Measurements from ENCODE around the gene FARP1. TPM values are rescaled to one million over a fixed set of nuclear protein-coding genes. Genes with fewer than 3 reads are reported as not detected.

The FARP1 gene
- total RNA-seq, 1 experiment from 2014 or later, result not detected

- H3K27me3 ChIP-seq (ENCODE audit: low read length), result no peaks in the 10 kb centered on the region
- H3K27ac ChIP-seq (ENCODE audit: low read length), result no peak overlapping the region
- H3K79me2 ChIP-seq (ENCODE audit: low read length), result no peaks in the 10 kb centered on the region
- H3K4me1 ChIP-seq (ENCODE audit: low read length), result no peaks in the 10 kb centered on the region
- H3K36me3 ChIP-seq (ENCODE audit: insufficient read depth, low read length), result no peaks in the 10 kb centered on the region
- H2AFZ ChIP-seq (ENCODE audit: low read length), result no peak overlapping the region
- no peaks in the 10 kb centered on the region for H3K9me3 ChIP-seq (ENCODE audit: low read length)
- DNase-seq, result no peak
- no peak overlapping the region for H3K4me2 ChIP-seq (ENCODE audit: low read depth, low read length, poor library complexity, severe bottlenecking)
- no peaks in the 10 kb centered on the region for H3K9me2 ChIP-seq (replicated peaks; ENCODE audit: insufficient read depth, low read length)
- H3K4me3 ChIP-seq (ENCODE audit: low read length), result no peak overlapping the region
- H4K20me1 ChIP-seq (ENCODE audit: insufficient read depth, low read depth, low read length), result no peaks in the 10 kb centered on the region
- H3K9ac ChIP-seq (ENCODE audit: low read length), result no peak overlapping the region
Measured at GRCh38 chr13:98290261-98290660, 147.4 kb downstream of the FARP1 start.

- Histone ChIP-seq H3K79me2 (ENCODE audit: low read length) (no peaks in the 10 kb centered on the region), H3K36me3 (ENCODE audit: insufficient read depth, low read length) (no peaks in the 10 kb centered on the region), H3K4me2 (ENCODE audit: low read depth, low read length, poor library complexity, severe bottlenecking) (no peak overlapping the region), H3K9ac (ENCODE audit: low read length) (no peak overlapping the region), H3K9me2 (replicated peaks; ENCODE audit: insufficient read depth, low read length) (no peaks in the 10 kb centered on the region), H3K9me3 (ENCODE audit: low read length) (no peaks in the 10 kb centered on the region), H4K20me1 (ENCODE audit: insufficient read depth, low read depth, low read length) (no peaks in the 10 kb centered on the region), H2AFZ (ENCODE audit: low read length) (no peak overlapping the region), H3K27ac (ENCODE audit: low read length) (no peak overlapping the region), H3K4me1 (ENCODE audit: low read length) (no peaks in the 10 kb centered on the region), H3K27me3 (ENCODE audit: low read length) (no peaks in the 10 kb centered on the region), H3K4me3 (ENCODE audit: low read length) (no peak overlapping the region)
- DNase-seq, result no peak
Measured at GRCh38 chr13:98291658-98292057, 148.8 kb downstream of the FARP1 start.

DNA sequence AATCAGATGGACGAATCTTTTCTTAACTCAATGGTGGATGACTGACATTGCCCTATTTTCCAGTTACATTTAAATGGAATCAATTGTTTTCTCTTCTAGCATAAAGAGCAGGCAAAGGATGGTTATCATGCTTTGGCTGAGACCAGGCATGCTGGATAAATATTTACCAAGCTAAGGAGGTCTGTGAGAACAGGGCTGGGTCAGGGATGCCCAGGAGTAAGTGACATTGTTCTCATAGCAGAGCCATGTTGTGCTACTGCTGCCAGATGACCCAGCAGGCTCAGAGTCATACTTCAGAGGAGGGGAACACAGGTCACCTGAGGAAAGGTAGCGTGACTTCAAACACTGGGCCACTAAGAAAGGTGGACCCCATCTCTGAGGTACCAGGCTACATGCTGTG lies 150.2 kb downstream of the FARP1 start:
- no peaks in the 10 kb centered on the region for H3K9me3 ChIP-seq (ENCODE audit: low read length)
- no peaks in the 10 kb centered on the region for H3K36me3 ChIP-seq (ENCODE audit: insufficient read depth, low read length)
- H2AFZ ChIP-seq (ENCODE audit: low read length), result no peak overlapping the region
- H3K27me3 ChIP-seq (ENCODE audit: low read length), result no peaks in the 10 kb centered on the region
- H3K4me1 ChIP-seq (ENCODE audit: low read length), result no peaks in the 10 kb centered on the region
- no peaks in the 10 kb centered on the region for H3K79me2 ChIP-seq (ENCODE audit: low read length)
- H4K20me1 ChIP-seq (ENCODE audit: insufficient read depth, low read depth, low read length), result no peaks in the 10 kb centered on the region
- no peak overlapping the region for H3K4me3 ChIP-seq (ENCODE audit: low read length)
- no peaks in the 10 kb centered on the region for H3K9me2 ChIP-seq (replicated peaks; ENCODE audit: insufficient read depth, low read length)
- H3K27ac ChIP-seq (ENCODE audit: low read length), result no peak overlapping the region
- no peak overlapping the region for H3K4me2 ChIP-seq (ENCODE audit: low read depth, low read length, poor library complexity, severe bottlenecking)
- DNase-seq, result no peak
- no peak overlapping the region for H3K9ac ChIP-seq (ENCODE audit: low read length)

DNA sequence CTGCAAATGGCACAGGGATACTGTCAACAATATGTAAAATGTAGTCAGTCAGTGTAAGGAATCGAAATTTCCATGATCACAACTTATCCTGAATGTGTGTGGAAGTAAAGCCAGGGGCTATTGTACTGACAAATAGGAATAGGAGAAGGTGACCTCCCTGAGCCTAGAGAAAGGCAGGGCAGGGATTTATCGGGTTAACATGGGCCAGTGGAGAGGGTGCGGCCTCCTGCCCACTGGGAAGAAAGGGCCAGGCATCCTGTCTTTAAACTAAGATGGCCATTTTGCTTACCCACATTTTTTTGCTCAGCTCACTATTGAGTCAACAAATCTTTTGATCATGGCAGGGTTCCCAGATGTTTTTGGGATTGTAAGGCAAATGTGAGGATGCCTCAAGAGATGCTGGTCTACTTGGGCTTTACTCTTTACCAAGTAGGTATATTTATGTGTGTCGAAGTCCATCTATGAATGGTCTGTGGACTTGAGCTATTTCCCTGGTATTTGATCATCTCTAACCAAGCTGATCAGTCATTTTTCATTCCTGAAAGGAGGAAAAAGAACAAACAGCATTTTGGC lies 150.8 kb downstream of the FARP1 start:
- no peaks in the 10 kb centered on the region for H3K4me1 ChIP-seq (ENCODE audit: low read length)
- no peak overlapping the region for H3K9ac ChIP-seq (ENCODE audit: low read length)
- no peak for DNase-seq
- H3K4me2 ChIP-seq (ENCODE audit: low read depth, low read length, poor library complexity, severe bottlenecking), result no peak overlapping the region
- no peaks in the 10 kb centered on the region for H3K36me3 ChIP-seq (ENCODE audit: insufficient read depth, low read length)
- H3K27me3 ChIP-seq (ENCODE audit: low read length), result no peaks in the 10 kb centered on the region
- no peaks in the 10 kb centered on the region for H4K20me1 ChIP-seq (ENCODE audit: insufficient read depth, low read depth, low read length)
- H3K9me2 ChIP-seq (replicated peaks; ENCODE audit: insufficient read depth, low read length), result no peaks in the 10 kb centered on the region
- H3K27ac ChIP-seq (ENCODE audit: low read length), result no peak overlapping the region
- H2AFZ ChIP-seq (ENCODE audit: low read length), result no peak overlapping the region
- H3K9me3 ChIP-seq (ENCODE audit: low read length), result no peaks in the 10 kb centered on the region
- H3K4me3 ChIP-seq (ENCODE audit: low read length), result no peak overlapping the region
- H3K79me2 ChIP-seq (ENCODE audit: low read length), result no peaks in the 10 kb centered on the region

DNA sequence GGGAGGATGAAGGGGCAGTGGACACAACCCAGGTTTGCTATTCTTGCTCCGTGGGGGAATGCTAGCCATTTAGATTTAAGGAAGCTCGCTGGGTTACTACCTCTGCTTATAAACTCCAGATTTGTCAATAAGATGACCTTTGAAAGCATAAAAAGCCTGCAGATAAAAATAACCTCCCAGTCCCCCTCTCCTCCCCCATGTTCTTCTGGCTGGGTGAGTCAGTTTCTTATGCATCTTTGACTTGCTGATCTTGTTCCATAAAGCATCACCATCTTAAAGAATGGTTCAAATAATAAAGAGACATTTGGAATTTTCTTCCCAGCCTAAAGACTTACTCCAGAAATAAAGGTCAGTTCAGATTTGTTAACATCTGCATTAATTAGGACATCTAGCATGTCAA lies 152.5 kb downstream of the FARP1 start:
- Histone ChIP-seq H3K27me3 (ENCODE audit: low read length) (no peaks in the 10 kb centered on the region), H3K4me2 (ENCODE audit: low read depth, low read length, poor library complexity, severe bottlenecking) (no peak overlapping the region), H4K20me1 (ENCODE audit: insufficient read depth, low read depth, low read length) (no peaks in the 10 kb centered on the region), H3K4me3 (ENCODE audit: low read length) (no peak overlapping the region), H3K9me3 (ENCODE audit: low read length) (no peaks in the 10 kb centered on the region), H3K27ac (ENCODE audit: low read length) (no peak overlapping the region), H3K9me2 (replicated peaks; ENCODE audit: insufficient read depth, low read length) (no peaks in the 10 kb centered on the region), H3K9ac (ENCODE audit: low read length) (no peak overlapping the region), H3K4me1 (ENCODE audit: low read length) (no peaks in the 10 kb centered on the region), H2AFZ (ENCODE audit: low read length) (no peak overlapping the region), H3K36me3 (ENCODE audit: insufficient read depth, low read length) (no peaks in the 10 kb centered on the region), H3K79me2 (ENCODE audit: low read length) (no peaks in the 10 kb centered on the region)
- no peak for DNase-seq

DNA sequence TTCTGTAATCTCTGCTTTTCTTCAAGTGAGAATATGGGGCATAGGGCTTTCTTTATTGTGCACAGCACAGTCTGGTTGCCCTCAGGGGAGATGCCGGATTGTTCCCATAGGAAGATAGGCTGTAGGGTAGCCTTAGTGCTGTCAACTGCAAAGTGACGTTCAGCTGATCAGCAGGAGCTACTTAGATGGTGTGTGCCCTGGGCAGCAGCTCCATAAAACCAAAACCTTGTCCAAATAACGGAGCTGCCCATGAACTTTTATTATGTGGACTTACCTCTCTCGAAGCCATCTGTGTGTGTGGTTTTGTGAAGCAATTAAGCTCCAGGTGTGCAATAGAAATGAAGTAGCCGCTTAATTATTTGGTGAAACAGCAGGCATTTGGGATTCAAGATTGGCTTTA lies 154.2 kb downstream of the FARP1 start:
- H3K27ac ChIP-seq (ENCODE audit: low read length), result no peak overlapping the region
- no peaks in the 10 kb centered on the region for H3K9me2 ChIP-seq (replicated peaks; ENCODE audit: insufficient read depth, low read length)
- H3K79me2 ChIP-seq (ENCODE audit: low read length), result no peaks in the 10 kb centered on the region

GRCh38 chr13:98297745-98298144 lies 154.9 kb downstream of the FARP1 start:
- DNase-seq, result no peak
- H3K4me2 ChIP-seq (ENCODE audit: low read depth, low read length, poor library complexity, severe bottlenecking), result no peak overlapping the region
- H3K4me3 ChIP-seq (ENCODE audit: low read length), result no peak overlapping the region
- no peak overlapping the region for H3K9ac ChIP-seq (ENCODE audit: low read length)
- no peaks in the 10 kb centered on the region for H3K4me1 ChIP-seq (ENCODE audit: low read length)
- H2AFZ ChIP-seq (ENCODE audit: low read length), result no peak overlapping the region
- H3K79me2 ChIP-seq (ENCODE audit: low read length), result no peaks in the 10 kb centered on the region
- H3K27me3 ChIP-seq (ENCODE audit: low read length), result no peaks in the 10 kb centered on the region
- no peak overlapping the region for H3K27ac ChIP-seq (ENCODE audit: low read length)
- no peaks in the 10 kb centered on the region for H4K20me1 ChIP-seq (ENCODE audit: insufficient read depth, low read depth, low read length)
- H3K36me3 ChIP-seq (ENCODE audit: insufficient read depth, low read length), result no peaks in the 10 kb centered on the region
- no peaks in the 10 kb centered on the region for H3K9me3 ChIP-seq (ENCODE audit: low read length)
- no peaks in the 10 kb centered on the region for H3K9me2 ChIP-seq (replicated peaks; ENCODE audit: insufficient read depth, low read length)

More for the DNA sequence above, 154.2 kb downstream of the FARP1 start:
- no peak for DNase-seq
- Histone ChIP-seq H3K4me3 (ENCODE audit: low read length) (no peak overlapping the region), H3K27me3 (ENCODE audit: low read length) (no peaks in the 10 kb centered on the region), H3K36me3 (ENCODE audit: insufficient read depth, low read length) (no peaks in the 10 kb centered on the region), H3K4me2 (ENCODE audit: low read depth, low read length, poor library complexity, severe bottlenecking) (no peak overlapping the region), H4K20me1 (ENCODE audit: insufficient read depth, low read depth, low read length) (no peaks in the 10 kb centered on the region), H2AFZ (ENCODE audit: low read length) (no peak overlapping the region), H3K9me3 (ENCODE audit: low read length) (no peaks in the 10 kb centered on the region), H3K9ac (ENCODE audit: low read length) (no peak overlapping the region), H3K4me1 (ENCODE audit: low read length) (no peaks in the 10 kb centered on the region)

DNA sequence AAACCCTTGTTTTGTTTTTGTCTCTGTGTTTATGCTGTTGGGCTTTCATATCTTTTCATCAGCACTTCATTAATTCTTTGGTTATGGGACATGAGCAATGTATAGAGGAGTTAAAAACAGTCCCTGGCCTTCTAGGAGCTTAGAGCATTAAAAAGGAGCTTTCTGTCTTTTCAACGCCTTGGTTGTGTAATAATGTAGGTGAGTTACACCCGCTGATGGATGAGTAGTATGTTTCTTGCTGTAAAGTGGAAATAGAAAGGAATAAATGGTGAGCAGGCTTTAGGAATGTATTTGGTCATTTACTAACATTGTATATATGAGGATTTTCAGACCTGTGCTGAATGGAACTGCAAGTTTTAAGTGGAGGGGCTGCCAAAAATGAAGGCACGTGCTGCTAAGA lies 155.7 kb downstream of the FARP1 start:
- Histone ChIP-seq H3K27me3 (ENCODE audit: low read length) (no peaks in the 10 kb centered on the region), H3K9me3 (ENCODE audit: low read length) (no peaks in the 10 kb centered on the region), H3K4me1 (ENCODE audit: low read length) (no peaks in the 10 kb centered on the region), H2AFZ (ENCODE audit: low read length) (no peak overlapping the region), H4K20me1 (ENCODE audit: insufficient read depth, low read depth, low read length) (no peaks in the 10 kb centered on the region), H3K79me2 (ENCODE audit: low read length) (no peaks in the 10 kb centered on the region), H3K4me3 (ENCODE audit: low read length) (no peak overlapping the region), H3K4me2 (ENCODE audit: low read depth, low read length, poor library complexity, severe bottlenecking) (no peak overlapping the region), H3K9me2 (replicated peaks; ENCODE audit: insufficient read depth, low read length) (no peaks in the 10 kb centered on the region), H3K9ac (ENCODE audit: low read length) (no peak overlapping the region), H3K27ac (ENCODE audit: low read length) (no peak overlapping the region), H3K36me3 (ENCODE audit: insufficient read depth, low read length) (no peaks in the 10 kb centered on the region)
- DNase-seq, result no peak
